T-helper 9 cell (primary cell): Measurements from ENCODE around the gene TEX2.

Experiments
- DNase-seq: peaks from one replicate; pipeline ENCODE4 v3.0.0-alpha.2; 2020
- total RNA-seq, 2 donors: gene quantifications; one replicate each; lab custom pipeline; 2026; lab: John Stamatoyannopoulos, UW

TEX2 gene
- 18.6 to 42.2 reads per million in 2 donors for total RNA-seq

GRCh38 chr17:64263000-64263766, at the start of gene TEX2:
TEX2 (minus strand) TSS chr17:64263260; CDS start chr17:64214217, 49,043 bp downstream.
- peak; percentile 77 for DNase-seq

- no peak for DNase-seq
Observed at GRCh38 chr17:64309710-64310109, 46.6 kb upstream of the TEX2 start.

GRCh38 chr17:64309021-64309420, 46.0 kb upstream of the TEX2 start:
- no peak for DNase-seq

GRCh38 chr17:64306850-64307463, 43.9 kb upstream of the TEX2 start:
- DNase-seq, result peak; percentile 62

- DNase-seq, result no peak
Observed at GRCh38 chr17:64304551-64304950, 41.5 kb upstream of the TEX2 start.

GRCh38 chr17:64300699-64300965, 37.6 kb upstream of the TEX2 start:
- DNase-seq, result no peak

- no peak for DNase-seq
Observed at GRCh38 chr17:64297467-64298088, 34.5 kb upstream of the TEX2 start.

GRCh38 chr17:64296246-64296645, 33.2 kb upstream of the TEX2 start:
- DNase-seq, result no peak

GRCh38 chr17:64295146-64295545, 32.1 kb upstream of the TEX2 start:
- no peak for DNase-seq

- DNase-seq, result no peak
Observed at GRCh38 chr17:64291268-64291851, 28.3 kb upstream of the TEX2 start.

- no peak for DNase-seq
Observed at GRCh38 chr17:64289741-64290141, 26.7 kb upstream of the TEX2 start.

GRCh38 chr17:64282753-64283080, 19.7 kb upstream of the TEX2 start:
- no peak for DNase-seq

- DNase-seq, result peak; percentile 34
Observed at GRCh38 chr17:64281962-64282752, 19.1 kb upstream of the TEX2 start.

- DNase-seq, result no peak
Observed at GRCh38 chr17:64278614-64279013, 15.6 kb upstream of the TEX2 start.

GRCh38 chr17:64277831-64278562, 14.9 kb upstream of the TEX2 start:
- no peak for DNase-seq

- DNase-seq, result no peak
Observed at GRCh38 chr17:64276961-64277505, 14.0 kb upstream of the TEX2 start.

GRCh38 chr17:64275016-64275415, 12.0 kb upstream of the TEX2 start:
- DNase-seq, result no peak

GRCh38 chr17:64273006-64273405, 9.9 kb upstream of the TEX2 start:
- no peak for DNase-seq

GRCh38 chr17:64270885-64271284, 7.8 kb upstream of the TEX2 start:
- no peak for DNase-seq

GRCh38 chr17:64269687-64270649, 6.9 kb upstream of the TEX2 start:
- DNase-seq, result no peak

GRCh38 chr17:64264891-64265290, 1.8 kb upstream of the TEX2 start:
- DNase-seq, result no peak
